ENCODE measurements around the gene EDRF1.

EDRF1 gene

DNA sequence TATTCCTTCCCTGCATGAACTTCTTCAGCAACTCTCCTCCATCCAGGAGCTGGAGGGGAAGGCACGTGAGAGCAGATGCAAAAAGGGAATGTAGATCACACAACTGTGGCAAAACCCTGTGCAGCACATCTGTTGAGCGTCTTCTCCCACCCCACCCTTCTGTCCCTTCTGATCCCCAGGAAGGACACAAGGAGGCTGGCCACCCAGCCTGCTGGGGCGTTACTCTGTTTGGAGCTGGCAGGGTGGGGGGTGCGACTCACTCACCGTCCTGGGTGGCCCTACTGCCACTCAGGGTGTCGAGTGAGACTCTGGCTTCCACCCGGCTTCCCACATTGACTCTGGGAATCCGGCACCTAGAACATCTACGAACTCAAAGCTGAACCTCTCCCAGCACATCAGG, 66.3 kb downstream of the EDRF1 start:
- DNase-seq (ENCODE audit: low read depth in 3 of 3, low spot score in 1 of 3), result no peak

DNA sequence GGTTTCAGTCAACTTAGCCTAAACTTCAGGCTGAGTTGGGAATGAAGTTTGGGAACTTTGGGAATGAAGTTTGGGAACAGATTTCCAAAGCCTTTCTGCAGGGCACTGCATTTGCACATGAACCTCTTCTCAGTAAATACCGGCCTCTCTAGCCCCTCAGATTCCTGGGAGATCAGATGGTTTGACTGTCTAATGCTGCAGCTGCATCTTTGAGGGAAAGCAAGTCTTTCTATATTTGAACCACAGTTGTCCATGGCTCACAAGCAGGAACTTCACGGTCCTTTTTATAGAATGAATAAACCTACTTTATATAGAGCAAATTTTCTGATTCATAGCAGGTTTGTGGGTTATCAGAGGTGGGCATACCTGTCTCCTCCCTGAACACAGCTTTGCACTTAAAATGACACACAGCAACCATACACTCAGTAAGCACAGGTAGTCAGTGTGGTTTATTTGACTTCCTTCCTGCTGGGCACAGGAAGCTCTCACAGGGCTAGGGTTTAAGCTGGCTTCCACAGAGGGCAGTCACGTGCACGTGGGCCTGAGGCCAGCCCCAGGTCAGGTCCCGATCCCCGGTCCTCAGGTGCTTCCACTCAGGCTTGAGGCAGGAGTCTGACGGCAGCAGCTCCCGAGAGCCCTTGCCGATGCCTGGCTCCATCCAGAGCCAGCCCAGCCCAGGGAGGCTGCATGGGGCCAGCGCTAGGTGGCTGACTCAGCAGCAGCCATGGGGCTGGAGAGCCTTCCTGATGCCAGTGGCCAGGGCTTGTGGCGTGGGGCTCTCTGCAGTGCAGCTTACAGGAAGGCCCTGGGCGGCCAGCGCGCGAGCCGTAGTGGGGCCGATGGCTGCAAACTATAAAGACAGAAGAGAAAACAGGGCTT, 68.9 kb downstream of the EDRF1 start:
- no peak for DNase-seq (ENCODE audit: low read depth in 3 of 3, low spot score in 1 of 3)

DNA sequence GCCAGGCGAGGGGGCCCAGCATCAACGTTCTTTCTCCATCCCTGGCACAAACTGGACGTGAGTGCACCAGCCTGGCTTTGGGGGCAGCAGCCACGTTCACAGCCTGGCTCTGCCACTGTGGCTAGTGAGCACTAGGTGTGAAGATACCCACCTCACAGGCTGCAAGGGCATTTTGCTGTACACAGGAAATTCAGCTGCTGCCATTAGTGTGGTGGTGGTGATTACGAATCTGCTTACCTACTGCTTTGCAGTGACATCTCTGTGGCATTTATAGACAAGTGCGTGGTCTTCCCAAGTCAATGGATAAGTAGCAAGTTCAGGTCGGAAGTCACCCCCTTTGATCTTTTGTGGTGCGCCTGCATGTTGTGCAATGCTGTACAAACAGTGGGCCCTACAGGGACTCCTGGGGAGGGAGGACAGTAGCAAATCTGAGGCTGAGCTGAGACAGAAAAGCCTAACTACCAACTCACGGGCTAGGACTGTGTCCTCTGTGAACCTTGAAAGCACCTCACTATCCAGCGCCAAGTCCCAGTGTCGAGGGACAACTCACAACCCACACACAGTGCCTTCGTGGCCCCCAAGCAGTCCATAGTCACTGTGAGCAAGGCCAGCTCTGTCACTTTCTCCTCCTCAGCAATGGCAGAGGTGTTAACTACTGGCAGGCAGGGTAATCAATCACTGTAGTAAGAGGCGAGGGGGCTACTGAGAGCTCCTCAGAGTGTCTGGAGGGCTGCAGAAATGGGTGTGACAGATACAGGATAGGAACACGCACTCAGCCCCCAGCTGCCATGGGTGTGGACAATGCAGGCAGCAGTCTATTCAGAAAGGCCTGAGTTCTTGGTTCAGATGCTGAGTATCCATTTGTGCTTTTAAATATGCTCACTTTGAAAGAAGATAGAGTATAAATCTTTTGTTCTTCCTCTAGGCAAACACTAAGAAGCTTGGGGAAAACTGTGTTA, 73.1 kb downstream of the EDRF1 start:
- no peak for DNase-seq (ENCODE audit: low read depth in 3 of 3, low spot score in 1 of 3)

DNA sequence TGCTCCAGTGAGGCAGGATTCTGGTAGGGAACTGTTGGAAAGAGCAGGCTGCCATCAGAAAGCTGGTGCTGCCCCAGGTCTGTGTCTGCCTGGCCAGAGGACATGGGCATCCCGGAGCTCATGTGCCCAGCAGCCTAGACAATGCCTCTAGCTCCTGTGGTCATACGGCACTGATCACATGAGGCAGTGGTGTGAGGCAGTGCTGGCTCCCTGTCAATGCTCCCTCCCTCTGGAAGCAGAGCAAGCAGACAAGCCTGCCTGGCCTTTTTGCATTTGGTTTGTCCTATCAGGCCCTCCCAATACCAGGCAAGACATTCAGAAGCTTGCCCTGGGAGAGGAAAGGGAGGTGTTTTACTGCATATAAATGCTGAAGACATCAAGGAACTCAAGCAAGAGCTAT, 75.6 kb downstream of the EDRF1 start:
- DNase-seq (ENCODE audit: low read depth in 3 of 3, low spot score in 1 of 3), result no peak

DNA sequence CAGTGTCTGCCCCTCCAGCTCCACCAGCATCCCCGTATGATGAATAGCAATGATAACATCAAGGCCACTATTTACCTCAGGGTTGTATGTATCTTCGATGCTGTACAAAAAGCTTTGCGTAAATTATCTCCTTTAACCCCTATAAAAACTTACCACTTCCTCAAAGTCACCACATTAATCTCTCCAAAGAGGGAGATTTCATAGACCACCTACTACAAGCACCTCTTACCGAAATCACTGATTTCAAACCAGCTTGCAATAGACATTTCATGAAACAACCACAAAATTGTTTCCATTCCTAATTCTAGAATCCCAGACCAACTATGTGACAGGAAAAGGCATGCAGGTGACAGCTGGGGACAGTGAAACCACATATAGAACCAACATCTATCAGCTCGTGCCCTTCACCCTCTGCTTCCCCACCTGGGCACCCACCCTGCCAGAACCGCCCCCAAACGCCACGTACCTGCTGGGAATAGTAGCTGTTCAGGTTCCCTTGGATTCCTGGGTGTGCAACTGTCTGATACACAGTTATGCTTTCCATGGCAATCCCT, 76.2 kb downstream of the EDRF1 start:
- DNase-seq (ENCODE audit: low read depth in 3 of 3, low spot score in 1 of 3), result no peak

DNA sequence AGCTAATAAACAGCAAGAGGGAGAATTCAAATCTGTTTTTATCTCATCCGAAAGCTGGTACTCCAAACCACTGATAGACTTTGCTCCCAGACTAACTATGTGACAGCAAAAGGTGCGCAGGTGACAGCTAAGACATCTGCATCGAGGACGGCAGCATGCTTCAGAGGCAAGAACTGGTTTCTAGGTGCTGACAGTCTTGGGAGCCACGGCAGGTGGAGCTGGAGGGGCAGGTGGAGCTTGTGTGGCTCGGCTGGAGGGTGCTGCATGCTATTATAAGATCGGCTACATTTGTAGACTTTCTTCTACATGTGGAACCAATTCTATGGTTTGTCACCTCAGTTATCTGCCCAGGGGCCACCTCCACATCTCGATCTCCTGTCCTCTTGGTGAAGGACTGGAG, 77.9 kb downstream of the EDRF1 start:
- no peak for DNase-seq (ENCODE audit: low read depth in 3 of 3, low spot score in 1 of 3)

DNA sequence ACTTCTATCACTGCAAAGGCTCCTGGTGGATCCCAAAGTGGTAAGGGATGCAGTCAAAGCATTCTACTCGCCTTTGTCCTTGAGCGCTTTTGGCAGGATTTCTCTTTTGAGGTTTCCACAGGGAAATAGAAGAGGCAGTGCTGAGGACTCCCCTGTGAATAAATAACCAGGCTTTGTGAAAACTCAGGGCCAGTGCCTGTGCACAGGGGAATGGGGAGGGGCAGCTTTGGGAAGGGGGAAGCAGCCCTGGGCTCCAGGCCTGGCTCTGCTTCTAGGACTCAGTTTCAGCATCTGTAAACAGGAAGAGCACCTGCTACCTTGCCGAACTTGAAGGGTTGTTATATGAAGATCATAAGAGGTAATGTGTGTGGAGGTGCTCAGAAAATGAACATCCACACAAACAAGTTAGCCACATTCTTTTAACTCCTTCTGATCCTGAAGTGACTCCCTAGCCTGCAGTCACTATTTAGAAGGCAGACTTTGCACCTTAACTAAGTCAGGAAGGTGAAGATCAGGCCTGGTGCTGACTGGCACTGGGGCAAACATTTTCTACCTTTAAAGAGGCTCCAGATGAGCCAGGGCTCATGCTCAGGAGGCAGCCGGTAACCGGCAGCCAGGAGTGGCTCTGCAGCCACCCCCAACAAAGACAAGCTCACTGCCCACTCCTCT, 78.6 kb downstream of the EDRF1 start:
- no peak for DNase-seq (ENCODE audit: low read depth in 3 of 3, low spot score in 1 of 3)

DNA sequence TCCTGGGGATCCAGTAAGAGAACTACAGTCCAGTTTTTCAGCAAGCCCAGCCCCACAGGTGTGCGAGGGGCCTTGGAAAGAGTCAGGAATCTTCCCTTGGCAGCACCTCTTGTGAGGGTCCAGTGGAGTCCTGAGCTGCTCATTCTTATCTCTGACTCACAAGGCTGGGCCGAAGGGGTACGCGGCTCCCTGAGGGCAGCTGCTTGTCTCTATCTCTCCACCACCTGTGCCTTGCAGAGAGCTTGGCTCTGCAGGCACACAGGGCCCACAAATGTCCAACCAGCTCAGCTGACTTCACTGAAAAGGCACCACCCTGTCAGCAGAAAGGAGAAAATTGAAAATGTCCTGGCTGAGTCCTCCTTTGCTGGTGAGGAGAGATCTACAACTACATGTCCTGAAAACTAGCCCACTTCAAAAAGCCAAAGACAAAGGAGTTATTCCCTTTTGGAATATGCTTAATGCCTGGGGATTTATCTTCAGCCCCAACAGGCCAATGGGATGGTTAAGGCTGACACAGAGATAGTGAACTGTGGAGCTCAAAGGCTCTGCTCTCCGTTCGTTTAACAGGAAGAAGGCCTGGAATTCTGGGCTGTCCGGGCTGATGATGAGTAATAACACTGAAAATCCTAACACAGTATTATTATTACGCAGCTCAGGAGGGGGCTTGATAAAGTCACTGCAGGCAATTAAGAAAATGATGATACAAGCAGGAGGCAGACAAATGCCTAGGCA, 80.1 kb downstream of the EDRF1 start:
- no peak for DNase-seq (ENCODE audit: low read depth in 3 of 3, low spot score in 1 of 3)

GRCh38 chr10:125801574-125801973, 82.1 kb downstream of the EDRF1 start:
- DNase-seq (ENCODE audit: low read depth in 3 of 3, low spot score in 1 of 3), result no peak

- no peak for DNase-seq (ENCODE audit: low read depth in 3 of 3, low spot score in 1 of 3)
Measured at GRCh38 chr10:125802131-125802530, 82.6 kb downstream of the EDRF1 start.

- DNase-seq (ENCODE audit: low read depth in 3 of 3, low spot score in 1 of 3), result no peak
Measured at GRCh38 chr10:125802739-125803138, 83.2 kb downstream of the EDRF1 start.

- DNase-seq (ENCODE audit: low read depth in 3 of 3, low spot score in 1 of 3), result no peak
Measured at GRCh38 chr10:125808047-125808446, 88.5 kb downstream of the EDRF1 start.

GRCh38 chr10:125811251-125811650, 91.7 kb downstream of the EDRF1 start:
- no peak for DNase-seq (ENCODE audit: low read depth in 3 of 3, low spot score in 1 of 3)

DNA sequence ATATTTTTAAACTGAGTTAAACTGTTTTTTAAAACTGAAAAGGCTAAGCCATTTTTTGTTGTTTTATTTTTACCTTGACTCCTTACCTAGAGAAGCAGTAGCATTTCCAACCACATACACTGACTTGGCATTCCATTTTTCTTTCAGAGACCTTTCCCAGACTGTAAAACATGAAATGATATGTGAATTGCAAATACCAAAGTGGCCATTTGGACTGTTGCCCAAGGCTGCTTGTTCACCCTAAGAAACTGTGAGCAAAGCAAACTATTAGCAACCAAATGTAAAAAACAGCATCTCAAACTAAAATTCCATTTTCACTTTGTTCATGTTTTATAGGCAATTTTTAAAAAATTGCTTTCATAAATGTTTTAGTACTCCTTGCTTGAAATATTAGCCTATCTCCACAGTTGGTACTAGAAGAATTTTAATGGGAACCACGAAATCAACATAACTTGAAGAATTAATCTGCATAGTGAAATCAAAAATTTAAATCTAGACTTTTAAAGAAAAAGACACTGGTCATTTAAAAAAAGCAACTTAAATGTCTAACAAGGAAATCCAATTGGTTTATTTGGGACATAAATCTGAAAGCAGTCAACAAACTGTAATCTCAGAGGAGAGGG, 92.7 kb downstream of the EDRF1 start:
- DNase-seq (ENCODE audit: low read depth in 3 of 3, low spot score in 1 of 3), result no peak
